IMR-90 (cell line): ENCODE measurements around the gene PGR. TPM values are rescaled to one million over a fixed set of nuclear protein-coding genes. Genes with fewer than 3 reads are reported as not detected.

ENCODE experiments used
- ATAC-seq: fragments of 200-7000 bp; cut with Tn5 transposase; 2 replicates; pipeline ENCODE4 v1.9.1; 2020; ENCODE audit warnings: low read depth, mild to moderate bottlenecking, moderate library complexity
- BruUV-seq: library from RNA; stranded (reverse); fragments of 400-500 nt; replicated peaks from 2 replicates; lab custom pipeline; 2021; lab: Mats Ljungman, UMichigan
- CTCF ChIA-PET: fragments of 300-600 bp; formaldehyde crosslinking; extraction: SDS; loops from one replicate; lab custom pipeline; 2021; ENCODE audit warnings: antibody characterized with exemption; lab: Yijun Ruan, JAX
- POLR2A ChIA-PET: fragments of 300-600 bp; sonication (Branson Sonifier 250); formaldehyde crosslinking; loops from one replicate; lab custom pipeline; 2022; ENCODE audit warnings: antibody characterized with exemption; ENCODE audit not compliant: unreplicated experiment; lab: Charles Lee
- DNase-seq: peaks from one replicate; pipeline ENCODE4 v3.0.0; 2013
- H2AFZ ChIP-seq: replicated peaks from 2 replicates; pipeline ENCODE3; 2013; ENCODE audit warnings: low read length, mild to moderate bottlenecking; ENCODE audit not compliant: poor library complexity
- H2AK5ac ChIP-seq: 2 replicates; pipeline ENCODE4 v1.6.1; 2013; ENCODE audit warnings: low read depth, low read length, inconsistent platforms
- H2AK9ac ChIP-seq: replicated peaks from 2 replicates; pipeline ENCODE3; 2013; ENCODE audit warnings: mild to moderate bottlenecking, low read depth, low read length, moderate library complexity; ENCODE audit not compliant: poor library complexity
- H2BK120ac ChIP-seq: 2 replicates; pipeline ENCODE4 v1.6.1; 2013; ENCODE audit warnings: low read depth, low read length, inconsistent platforms
- H2BK15ac ChIP-seq: 3 replicates; pipeline ENCODE4 v1.6.1; 2013; ENCODE audit warnings: low read depth, low read length, inconsistent platforms
- H2BK20ac ChIP-seq: 2 replicates; pipeline ENCODE4 v1.6.1; 2013; ENCODE audit warnings: low read depth, mild to moderate bottlenecking, inconsistent platforms, low read length, moderate library complexity
- H2BK5ac ChIP-seq: 2 replicates; pipeline ENCODE4 v1.6.1; 2013; ENCODE audit warnings: mild to moderate bottlenecking, low read depth, low read length, inconsistent platforms; ENCODE audit not compliant: poor library complexity, severe bottlenecking
- H3K14ac ChIP-seq: replicated peaks from 2 replicates; pipeline ENCODE4 v1.6.1; 2013; ENCODE audit warnings: low read depth, low read length, inconsistent platforms
- H3K18ac ChIP-seq: 2 replicates; pipeline ENCODE4 v1.6.1; 2013; ENCODE audit warnings: low read depth, low read length, control low read depth
- H3K23ac ChIP-seq: 2 replicates; pipeline ENCODE4 v1.6.1; 2013; ENCODE audit warnings: low read depth, low read length, inconsistent platforms
- H3K27ac ChIP-seq: 2 replicates; pipeline ENCODE4 v1.5.1; 2013; ENCODE audit warnings: mild to moderate bottlenecking, control low read depth, low read length; ENCODE audit not compliant: insufficient read depth
- H3K27me3 ChIP-seq: 2 replicates; pipeline ENCODE4 v1.6.1; 2013; ENCODE audit warnings: low read length; ENCODE audit not compliant: control insufficient read depth, insufficient read depth
- H3K36me3 ChIP-seq: 2 replicates; pipeline ENCODE4 v1.6.1; 2013; ENCODE audit warnings: low read length, mixed read lengths; ENCODE audit not compliant: control insufficient read depth, insufficient read depth
- H3K4ac ChIP-seq: 2 replicates; pipeline ENCODE4 v1.6.1; 2013; ENCODE audit warnings: low read depth, low read length, inconsistent platforms
- H3K4me1 ChIP-seq: 2 replicates; pipeline ENCODE4 v1.6.1; 2013; ENCODE audit warnings: low read length, mixed read lengths; ENCODE audit not compliant: control insufficient read depth, insufficient read depth
- H3K4me2 ChIP-seq: 2 replicates; pipeline ENCODE4 v1.6.1; 2013; ENCODE audit warnings: low read depth, mild to moderate bottlenecking, control low read depth, low read length, moderate library complexity
- H3K4me3 ChIP-seq: 2 replicates; pipeline ENCODE4 v1.5.1; 2013; ENCODE audit warnings: low read depth, mild to moderate bottlenecking, control low read depth, low read length, moderate library complexity; ENCODE audit not compliant: insufficient read depth
- H3K56ac ChIP-seq: 2 replicates; pipeline ENCODE4 v1.6.1; 2013; ENCODE audit warnings: low read length, inconsistent platforms; ENCODE audit not compliant: insufficient read depth; ENCODE audit errors: extremely low read depth
- H3K79me1 ChIP-seq, 2 experiments: 2 replicates each; pipeline ENCODE4 v1.6.1; 2013; ENCODE audit warnings: low read length in 2 of 2, inconsistent platforms in 1 of 2, low read depth in 1 of 2
- H3K9ac ChIP-seq: 2 replicates; pipeline ENCODE4 v1.6.1; 2013; ENCODE audit warnings: low read depth, low read length, control low read depth
- H3K9me1 ChIP-seq: 2 replicates; pipeline ENCODE4 v1.6.1; 2013; ENCODE audit warnings: low read length, inconsistent platforms; ENCODE audit not compliant: insufficient read depth
- H3K9me3 ChIP-seq: 2 replicates; pipeline ENCODE4 v1.6.1; 2013; ENCODE audit warnings: low read length; ENCODE audit not compliant: control insufficient read depth, insufficient read depth
- H4K20me1 ChIP-seq: 2 replicates; pipeline ENCODE4 v1.6.1; 2013; ENCODE audit warnings: low read length, inconsistent platforms; ENCODE audit not compliant: insufficient read depth
- H4K5ac ChIP-seq: 2 replicates; pipeline ENCODE4 v1.6.1; 2013; ENCODE audit warnings: mild to moderate bottlenecking, low read depth, low read length, control low read depth
- H4K8ac ChIP-seq, 2 experiments: 2 replicates each; pipeline ENCODE4 v1.6.1; 2013; ENCODE audit warnings: low read depth in 2 of 2, low read length in 2 of 2, control low read depth in 1 of 2, inconsistent platforms in 1 of 2
- H4K91ac ChIP-seq: 2 replicates; pipeline ENCODE4 v1.6.1; 2013; ENCODE audit warnings: low read depth, low read length, inconsistent platforms; ENCODE audit not compliant: insufficient read depth
- CEBPB ChIP-seq: IDR thresholded peaks from 2 replicates; pipeline ENCODE4 v1.6.1; 2012; ENCODE audit warnings: low read depth, low read length, improper control_type of control experiment
- CHD1 ChIP-seq: IDR thresholded peaks from 2 replicates; pipeline ENCODE4 v1.6.1; 2012; ENCODE audit warnings: low read depth, low read length, improper control_type of control experiment
- ELK1 ChIP-seq: fragments of 150-350 bp; IDR thresholded peaks from 2 replicates; pipeline ENCODE4 v1.6.1; 2016; ENCODE audit warnings: low read depth, mild to moderate bottlenecking, low read length, moderate library complexity, borderline replicate concordance
- FOS ChIP-seq: fragments of 150-350 bp; IDR thresholded peaks from 2 replicates; pipeline ENCODE4 v1.6.1; 2016; ENCODE audit warnings: low read depth, low read length
- MAFK ChIP-seq: IDR thresholded peaks from 2 replicates; pipeline ENCODE4 v1.6.1; 2012; ENCODE audit warnings: low read depth, low read length, improper control_type of control experiment
- NFE2L2 ChIP-seq: fragments of 150-350 bp; IDR thresholded peaks from 2 replicates; pipeline ENCODE4 v1.6.1; 2016; ENCODE audit warnings: low read depth, mild to moderate bottlenecking, low read length
- POLR2A ChIP-seq: IDR thresholded peaks from 2 replicates; pipeline ENCODE4 v1.6.1; 2012; ENCODE audit warnings: mild to moderate bottlenecking, low read depth, low read length
- RCOR1 ChIP-seq: IDR thresholded peaks from 2 replicates; pipeline ENCODE4 v1.6.1; 2012; ENCODE audit warnings: mild to moderate bottlenecking, low read length, improper control_type of control experiment; ENCODE audit not compliant: insufficient replicate concordance
- SMC3 ChIP-seq: fragments of 150-350 bp; IDR thresholded peaks from 2 replicates; pipeline ENCODE4 v1.6.1; 2016; ENCODE audit warnings: low read depth, mild to moderate bottlenecking, antibody characterized with exemption, low read length, moderate library complexity
- WGBS, 2 experiments: methylation state at CpG; one replicate each; pipeline versions ENCODE4 v1.1.5 to v1.1.7; 2013; ENCODE audit warnings: missing lambda C conversion rate in 2 of 2; ENCODE audit not compliant: insufficient read length in 1 of 2; ENCODE audit errors: extremely low coverage in 2 of 2; 5-methylcytosine and 5-hydroxymethylcytosine counted together
- dilution Hi-C: fragments of 300-500 bp; cut with HindIII; formaldehyde crosslinking; loops from one replicate; pipeline ENCODE4 v1.14.3; 2018; ENCODE audit warnings: low sequenced_read_pairs; ENCODE audit not compliant: unreplicated experiment
- in situ Hi-C: fragments of 300-500 bp; cut with MboI; formaldehyde crosslinking; loops from 3 replicates; pipeline ENCODE4 v1.14.3; 2019; ENCODE audit warnings: low sequenced_read_pairs, inconsistent platforms, mixed read lengths
- intact Hi-C: fragments of 100-400 bp; cut with micrococcal nuclease; formaldehyde crosslinking; loops from 2 replicates; pipeline ENCODE4 v1.10.0; 2022
- polyA plus RNA-seq, 3 experiments: library from polyadenylated mRNA; depleted of rRNA; stranded (reverse); fragments of >200 nt; gene quantifications; 2 replicates each; pipeline ENCODE4 v1.2.3, GENCODE V29; 2012; ENCODE audit warnings: low replicate concordance in 1 of 3
- total RNA-seq: library from RNA; depleted of rRNA; stranded (reverse); fragments of >200 nt; gene quantifications from 2 replicates; pipeline ENCODE4 v1.2.3, GENCODE V29; 2012
- TF ChIP-seq, protein P1 (sequence below): conservative IDR thresholded peaks from 2 replicates; pipeline ENCODE4 v1.5.1; 2012; ENCODE audit warnings: mild to moderate bottlenecking, low read depth, low read length, improper control_type of control experiment

Gene PGR
- total and polyA plus RNA-seq, 2 of the 4 experiments (the other 2 are of a cell fraction) = under 0.01 TPM; not detected in 1

GRCh38 chr11:101176381-101176780 is 46.8 kb upstream of the PGR start:
- Histone ChIP-seq H3K4ac (no peak overlapping the region), H3K27ac (no peak overlapping the region), H4K8ac (no peak overlapping the region), H3K56ac (no peak overlapping the region), H3K4me2 (no peak overlapping the region), H2AK9ac (no peak overlapping the region), H3K14ac (no peak overlapping the region), H2AFZ (no peak overlapping the region), H3K9ac (no peak overlapping the region), H3K4me1 (no peaks in the 10 kb centered on the region), H3K36me3 (no peaks in the 10 kb centered on the region), H2BK120ac (no peak overlapping the region), H3K4me3 (no peak overlapping the region), H2BK20ac (no peak overlapping the region), H4K5ac (no peak overlapping the region), H3K9me3 (no peaks in the 10 kb centered on the region), H2BK5ac (no peak overlapping the region), H3K23ac (no peak overlapping the region), H3K27me3 (no peaks in the 10 kb centered on the region), H4K20me1 (no peaks in the 10 kb centered on the region), H3K79me1 (no peaks in the 10 kb centered on the region), H4K91ac (no peak overlapping the region), H2AK5ac (no peak overlapping the region), H2BK15ac (no peak overlapping the region), H3K9me1 (no peaks in the 10 kb centered on the region), H3K18ac (no peak overlapping the region)
- in situ Hi-C loops (no loop called here), intact Hi-C loops (no loop called here), dilution Hi-C loops (no loop called here)
- BruUV-seq = no TSS peak
- POLR2A ChIA-PET = no interaction called here
- TF ChIP-seq SMC3 (no peak), RCOR1 (no peak), CEBPB (no peak), MAFK (no peak), NFE2L2 (no peak), POLR2A (no peak), ELK1 (no peak), FOS (no peak), CHD1 (no peak)
- TF ChIP-seq, protein P1, sequence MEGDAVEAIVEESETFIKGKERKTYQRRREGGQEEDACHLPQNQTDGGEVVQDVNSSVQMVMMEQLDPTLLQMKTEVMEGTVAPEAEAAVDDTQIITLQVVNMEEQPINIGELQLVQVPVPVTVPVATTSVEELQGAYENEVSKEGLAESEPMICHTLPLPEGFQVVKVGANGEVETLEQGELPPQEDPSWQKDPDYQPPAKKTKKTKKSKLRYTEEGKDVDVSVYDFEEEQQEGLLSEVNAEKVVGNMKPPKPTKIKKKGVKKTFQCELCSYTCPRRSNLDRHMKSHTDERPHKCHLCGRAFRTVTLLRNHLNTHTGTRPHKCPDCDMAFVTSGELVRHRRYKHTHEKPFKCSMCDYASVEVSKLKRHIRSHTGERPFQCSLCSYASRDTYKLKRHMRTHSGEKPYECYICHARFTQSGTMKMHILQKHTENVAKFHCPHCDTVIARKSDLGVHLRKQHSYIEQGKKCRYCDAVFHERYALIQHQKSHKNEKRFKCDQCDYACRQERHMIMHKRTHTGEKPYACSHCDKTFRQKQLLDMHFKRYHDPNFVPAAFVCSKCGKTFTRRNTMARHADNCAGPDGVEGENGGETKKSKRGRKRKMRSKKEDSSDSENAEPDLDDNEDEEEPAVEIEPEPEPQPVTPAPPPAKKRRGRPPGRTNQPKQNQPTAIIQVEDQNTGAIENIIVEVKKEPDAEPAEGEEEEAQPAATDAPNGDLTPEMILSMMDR = no peak
- CTCF ChIA-PET = no interaction called here
- WGBS, 2 experiments = no CpG with 5 or more reads among the region's 3 CpGs
- DNase-seq (no peak), ATAC-seq (no peak)
